AG04449 (cell line): Measurements from ENCODE around the gene KMT2C.

ENCODE experiments used
- CTCF ChIA-PET: fragments of 350-600 bp; formaldehyde crosslinking; extraction: SDS; loops from one replicate; lab custom pipeline; 2021; ENCODE audit warnings: antibody characterized with exemption; lab: Yijun Ruan, JAX
- POLR2A ChIA-PET: fragments of 400-600, 350-600 bp; formaldehyde crosslinking; extraction: SDS; loops from one replicate; lab custom pipeline; 2020; ENCODE audit warnings: antibody characterized with exemption, inconsistent platforms; lab: Yijun Ruan, JAX
- DNase-seq: peaks from one replicate; pipeline ENCODE4 v3.0.0-alpha.2; 2010; ENCODE audit warnings: low read depth, low spot score
- H3K4me3 ChIP-seq: 2 replicates; pipeline ENCODE4 v1.5.1; 2011; ENCODE audit warnings: low read depth, mild to moderate bottlenecking, control low read depth, low read length
- CTCF ChIP-seq: IDR thresholded peaks from one replicate; pipeline ENCODE4 v1.5.1; 2011; ENCODE audit warnings: mild to moderate bottlenecking, moderate library complexity, low read length, control low read depth, inconsistent platforms; ENCODE audit not compliant: insufficient read depth; ENCODE audit errors: missing control alignments

Gene KMT2C

DNA sequence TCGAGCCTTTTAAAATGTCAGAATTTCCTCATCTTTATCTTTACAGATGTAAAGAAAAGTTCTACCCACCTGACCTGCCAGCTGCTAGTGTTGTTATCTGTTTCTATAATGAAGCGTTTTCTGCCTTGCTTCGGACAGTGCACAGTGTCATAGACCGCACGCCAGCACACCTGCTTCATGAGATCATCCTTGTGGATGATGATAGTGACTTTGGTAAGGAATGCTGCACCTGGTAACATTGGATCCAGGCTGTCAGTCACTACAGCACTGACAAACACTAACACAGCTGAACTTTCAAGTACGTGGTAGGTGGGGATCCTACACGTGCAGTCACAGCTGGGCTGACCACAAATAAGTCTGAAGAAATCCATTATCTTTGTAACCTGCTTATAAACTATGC, 332.7 kb downstream of the KMT2C start:
- ChIA-PET CTCF (no interaction called here), POLR2A (no interaction called here)
- DNase-seq = no peak
- no peak for TF ChIP-seq CTCF
- H3K4me3 ChIP-seq = no peak overlapping the region

- ChIA-PET POLR2A (no interaction called here), CTCF (no interaction called here)
- no peak for TF ChIP-seq CTCF
- DNase-seq = no peak
- no peak overlapping the region for H3K4me3 ChIP-seq
These were observed 338.5 kb downstream of the KMT2C start for GRCh38 chr7:152097330-152097729.

- ChIA-PET CTCF (interaction anchor here (0.8 kb wide), 1 partner anchor 13 kb away, joined by 3 read pairs; no protein-coding TSS in a partner anchor), POLR2A (no interaction called here)
- no peak overlapping the region for H3K4me3 ChIP-seq
- no peak for TF ChIP-seq CTCF
- DNase-seq = no peak
These were observed 340.0 kb downstream of the KMT2C start for GRCh38 chr7:152095771-152096170.

DNA sequence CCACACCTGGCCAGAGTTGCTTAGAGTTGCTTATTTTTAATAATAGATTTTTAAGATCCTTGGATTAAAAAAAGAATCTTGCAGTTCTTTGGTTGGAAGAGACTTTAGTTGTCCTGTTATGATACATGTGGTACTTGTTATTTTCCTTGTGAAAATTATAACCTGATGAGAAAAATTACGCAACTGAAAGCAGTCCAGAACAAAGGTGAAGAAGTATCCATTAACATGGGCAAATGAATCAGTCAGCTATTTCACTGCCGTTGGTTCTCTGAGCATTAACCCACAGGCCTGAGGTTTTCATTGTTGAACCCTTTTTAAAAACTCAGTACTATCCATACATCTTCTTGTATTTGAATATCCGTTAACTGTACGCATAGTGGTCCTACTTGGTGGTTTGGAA, 342.1 kb downstream of the KMT2C start:
- no peak for TF ChIP-seq CTCF
- H3K4me3 ChIP-seq = no peak overlapping the region
- POLR2A ChIA-PET = no interaction called here
- no peak for DNase-seq
- CTCF ChIA-PET = no interaction called here

- H3K4me3 ChIP-seq = no peak overlapping the region
- ChIA-PET POLR2A (no interaction called here), CTCF (no interaction called here)
- DNase-seq = no peak
- TF ChIP-seq CTCF = no peak
These were observed 345.1 kb downstream of the KMT2C start for GRCh38 chr7:152090747-152091146.

GRCh38 chr7:152089183-152089582, 346.6 kb downstream of the KMT2C start:
- no peak for TF ChIP-seq CTCF
- no peak overlapping the region for H3K4me3 ChIP-seq
- ChIA-PET POLR2A (no interaction called here), CTCF (no interaction called here)
- no peak for DNase-seq
